HG03095 (cell line): ENCODE results near the gene SPAG9.
A peak's percentile ranks its signal among the peaks of the same experiment; 100 is the strongest.

Experiments
- ATAC-seq: cut with Tn5 transposase; IDR thresholded peaks from one replicate; pipeline ENCODE4 v1.9.1; 2021; ENCODE audit warnings: moderate library complexity; ENCODE audit not compliant: unreplicated experiment

SPAG9 gene

GRCh38 chr17:51120739-51121619 is at the start of gene SPAG9:
SPAG9 (minus strand) TSS chr17:51120868; CDS start chr17:51120656, 212 bp downstream.
- peak; percentile 68 for ATAC-seq

- no peak for ATAC-seq
Observed at GRCh38 chr17:51169340-51169739, 48.7 kb upstream of the SPAG9 start.

- ATAC-seq: peak; percentile 48
Observed at GRCh38 chr17:51166987-51167931, 46.6 kb upstream of the SPAG9 start.

GRCh38 chr17:51166198-51166986 is 45.7 kb upstream of the SPAG9 start, which contains the start of gene NME2:
NME2 (plus strand) TSS chr17:51166411; CDS start chr17:51166831, 420 bp downstream.
- ATAC-seq: peak; percentile 77

GRCh38 chr17:51165680-51166197 is 45.1 kb upstream of the SPAG9 start:
- ATAC-seq: peak; percentile 7

- ATAC-seq: no peak
Observed at GRCh38 chr17:51164911-51165679, 44.4 kb upstream of the SPAG9 start.

GRCh38 chr17:51161541-51161940 is 40.9 kb upstream of the SPAG9 start:
- no peak for ATAC-seq

GRCh38 chr17:51159604-51160003 is 38.9 kb upstream of the SPAG9 start:
- ATAC-seq: no peak

GRCh38 chr17:51155416-51155815 is 34.7 kb upstream of the SPAG9 start:
- no peak for ATAC-seq

GRCh38 chr17:51154176-51154575 is 33.5 kb upstream of the SPAG9 start:
- no peak for ATAC-seq

- peak; percentile 72 for ATAC-seq
Observed at GRCh38 chr17:51153210-51154072, 32.8 kb upstream of the SPAG9 start, which contains the start of gene NME1. NME1 (plus strand) TSS chr17:51153559; CDS start chr17:51155655, 2,096 bp downstream.

GRCh38 chr17:51152766-51153209 is 32.1 kb upstream of the SPAG9 start:
- peak; percentile 0 for ATAC-seq

- ATAC-seq: no peak
Observed at GRCh38 chr17:51150932-51151331, 30.3 kb upstream of the SPAG9 start.

- no peak for ATAC-seq
Observed at GRCh38 chr17:51149163-51149562, 28.5 kb upstream of the SPAG9 start.

- ATAC-seq: no peak
Observed at GRCh38 chr17:51147650-51148049, 27.0 kb upstream of the SPAG9 start.

GRCh38 chr17:51144266-51145022 is 23.8 kb upstream of the SPAG9 start:
- no peak for ATAC-seq

GRCh38 chr17:51142597-51142996 is 21.9 kb upstream of the SPAG9 start:
- ATAC-seq: no peak

GRCh38 chr17:51135956-51136355 is 15.3 kb upstream of the SPAG9 start:
- ATAC-seq: no peak
